ENCODE measurements around the gene PLXNA1. TPM values are rescaled to one million over a fixed set of nuclear protein-coding genes. Genes with fewer than 3 reads are reported as not detected.

PLXNA1 gene
- total RNA-seq, 4 donors from 2014 or later = 19.7 to 27.5 (median 23.9) TPM

DNA sequence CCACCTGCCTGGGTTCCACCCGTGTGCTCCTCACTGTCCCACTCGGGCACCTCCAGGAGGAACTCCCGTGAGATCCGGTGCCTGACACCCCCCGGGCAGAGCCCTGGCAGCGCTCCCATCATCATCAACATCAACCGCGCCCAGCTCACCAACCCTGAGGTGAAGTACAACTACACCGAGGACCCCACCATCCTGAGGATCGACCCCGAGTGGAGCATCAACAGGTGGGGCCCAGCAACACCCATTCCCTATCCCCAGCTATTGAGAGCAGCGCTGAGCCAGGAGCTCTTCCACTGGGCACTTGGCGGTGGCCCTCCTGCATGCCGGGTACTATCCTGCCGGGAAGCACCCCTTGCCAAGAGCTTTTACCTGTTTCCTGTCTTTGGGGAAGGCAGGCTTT lies 33.5 kb downstream of the PLXNA1 start:
- Histone ChIP-seq H3K27ac (no peak overlapping the region), H3K9me3 (no peaks in the 10 kb centered on the region), H3K36me3 (peaks cover 25 to 98% (median 59%) of the 10 kb centered on the region in 3 donors), H3K27me3 (no peaks in the 10 kb centered on the region), H3K4me1 (peaks cover 0 to 31% (median 6%) of the 10 kb centered on the region in 3 donors), H3K4me3 (no peak overlapping the region)
- DNase-seq = no peak
- intact Hi-C loops (cut with DNase I) = no loop called here
- TF ChIP-seq, protein P1, sequence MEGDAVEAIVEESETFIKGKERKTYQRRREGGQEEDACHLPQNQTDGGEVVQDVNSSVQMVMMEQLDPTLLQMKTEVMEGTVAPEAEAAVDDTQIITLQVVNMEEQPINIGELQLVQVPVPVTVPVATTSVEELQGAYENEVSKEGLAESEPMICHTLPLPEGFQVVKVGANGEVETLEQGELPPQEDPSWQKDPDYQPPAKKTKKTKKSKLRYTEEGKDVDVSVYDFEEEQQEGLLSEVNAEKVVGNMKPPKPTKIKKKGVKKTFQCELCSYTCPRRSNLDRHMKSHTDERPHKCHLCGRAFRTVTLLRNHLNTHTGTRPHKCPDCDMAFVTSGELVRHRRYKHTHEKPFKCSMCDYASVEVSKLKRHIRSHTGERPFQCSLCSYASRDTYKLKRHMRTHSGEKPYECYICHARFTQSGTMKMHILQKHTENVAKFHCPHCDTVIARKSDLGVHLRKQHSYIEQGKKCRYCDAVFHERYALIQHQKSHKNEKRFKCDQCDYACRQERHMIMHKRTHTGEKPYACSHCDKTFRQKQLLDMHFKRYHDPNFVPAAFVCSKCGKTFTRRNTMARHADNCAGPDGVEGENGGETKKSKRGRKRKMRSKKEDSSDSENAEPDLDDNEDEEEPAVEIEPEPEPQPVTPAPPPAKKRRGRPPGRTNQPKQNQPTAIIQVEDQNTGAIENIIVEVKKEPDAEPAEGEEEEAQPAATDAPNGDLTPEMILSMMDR (IDR thresholded peaks at IDR 0.05) = no peak
- no peak for TF ChIP-seq POLR2A (IDR thresholded peaks at IDR 0.05)
- 66 to 89% methylated on average over 2 to 4 of the region's 15 CpGs for WGBS, 2 donors

DNA sequence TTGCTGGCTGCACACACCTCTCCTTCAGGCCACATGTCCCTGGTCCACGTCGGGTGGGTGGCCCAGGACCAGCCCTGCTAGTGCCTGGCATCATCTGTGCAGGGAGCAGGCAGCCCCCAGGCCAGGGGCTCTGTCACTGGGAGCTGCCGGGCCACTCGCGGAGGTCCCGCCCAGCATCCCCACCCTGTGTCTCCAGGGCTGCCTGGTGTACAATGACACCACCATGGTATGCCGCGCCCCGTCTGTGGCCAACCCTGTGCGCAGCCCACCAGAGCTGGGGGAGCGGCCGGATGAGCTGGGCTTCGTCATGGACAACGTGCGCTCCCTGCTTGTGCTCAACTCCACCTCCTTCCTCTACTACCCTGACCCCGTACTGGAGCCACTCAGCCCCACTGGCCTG lies 34.3 kb downstream of the PLXNA1 start:
- H3K36me3 ChIP-seq = peaks cover 31 to 98% (median 55%) of the 10 kb centered on the region in 3 donors
- intact Hi-C loops (cut with DNase I) = no loop called here
- H3K4me1 ChIP-seq = peaks cover 0 to 31% (median 6%) of the 10 kb centered on the region in 3 donors
- TF ChIP-seq POLR2A (IDR thresholded peaks at IDR 0.05) = no peak
- TF ChIP-seq, protein P1 (IDR thresholded peaks at IDR 0.05) = no peak
- no peaks in the 10 kb centered on the region for H3K27me3 ChIP-seq
- no peak for DNase-seq
- H3K9me3 ChIP-seq = no peaks in the 10 kb centered on the region
- WGBS, 2 donors = 100% methylated on average over 1 of the region's 16 CpGs; no CpG with 5 or more reads in 1 of the 2 donors
- H3K4me3 ChIP-seq = no peak overlapping the region
- no peak overlapping the region for H3K27ac ChIP-seq

DNA sequence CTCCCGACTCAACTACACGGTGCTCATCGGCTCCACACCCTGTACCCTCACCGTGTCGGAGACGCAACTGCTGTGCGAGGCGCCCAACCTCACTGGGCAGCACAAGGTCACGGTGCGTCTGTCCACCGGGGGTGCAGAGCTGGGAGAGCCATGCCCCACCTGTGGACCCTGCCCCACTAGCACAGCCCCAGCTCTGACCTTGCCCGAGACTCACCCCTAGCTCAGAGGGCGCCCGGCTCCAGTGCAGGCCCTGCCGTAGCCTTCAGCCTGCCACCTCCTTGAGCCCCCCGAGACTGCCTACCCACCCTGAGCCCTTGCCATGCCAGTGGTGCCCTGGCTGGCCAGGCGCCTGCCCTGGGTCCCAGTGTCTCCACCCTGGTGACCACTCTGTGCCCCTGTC lies 34.9 kb downstream of the PLXNA1 start:
- H3K36me3 ChIP-seq = peaks cover 36 to 98% (median 55%) of the 10 kb centered on the region in 3 donors
- no peak for DNase-seq
- H3K27me3 ChIP-seq = no peaks in the 10 kb centered on the region
- WGBS, 2 donors = 96% methylated on average over 4 of the region's 17 CpGs; no CpG with 5 or more reads in 1 of the 2 donors
- intact Hi-C loops (cut with DNase I) = no loop called here
- no peak for TF ChIP-seq POLR2A (IDR thresholded peaks at IDR 0.05)
- TF ChIP-seq, protein P1 (IDR thresholded peaks at IDR 0.05) = no peak
- no peaks in the 10 kb centered on the region for H3K9me3 ChIP-seq
- H3K4me1 ChIP-seq = peaks cover 0 to 31% (median 6%) of the 10 kb centered on the region in 3 donors
- no peak overlapping the region for H3K4me3 ChIP-seq
- H3K27ac ChIP-seq = no peak overlapping the region

DNA sequence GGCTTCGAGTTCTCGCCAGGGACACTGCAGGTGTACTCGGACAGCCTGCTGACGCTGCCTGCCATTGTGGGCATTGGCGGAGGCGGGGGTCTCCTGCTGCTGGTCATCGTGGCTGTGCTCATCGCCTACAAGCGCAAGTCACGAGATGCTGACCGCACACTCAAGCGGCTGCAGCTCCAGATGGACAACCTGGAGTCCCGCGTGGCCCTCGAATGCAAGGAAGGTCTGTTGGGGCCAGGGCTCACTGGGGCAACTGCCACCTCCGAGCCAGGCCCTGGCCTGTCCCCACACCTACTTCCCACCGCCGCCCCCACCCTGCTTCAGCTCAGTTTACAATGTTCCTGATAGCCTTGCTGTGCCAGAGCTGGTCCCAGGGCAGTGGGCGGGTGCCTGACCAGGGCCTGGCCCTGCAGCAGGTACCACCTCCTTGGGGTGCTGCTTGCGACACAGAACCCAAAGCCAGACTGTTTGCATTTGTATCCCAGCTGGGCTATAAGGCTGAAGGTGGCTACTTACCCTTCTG lies 35.5 kb downstream of the PLXNA1 start:
- 100% methylated on average over 8 of the region's 20 CpGs; no CpG with 5 or more reads in 1 of the 2 donors for WGBS, 2 donors
- Histone ChIP-seq H3K9me3 (no peaks in the 10 kb centered on the region), H3K27ac (no peak overlapping the region), H3K4me1 (peaks cover 0 to 31% (median 6%) of the 10 kb centered on the region in 3 donors), H3K27me3 (no peaks in the 10 kb centered on the region), H3K4me3 (no peak overlapping the region), H3K36me3 (peaks cover 36 to 98% (median 53%) of the 10 kb centered on the region in 3 donors)
- TF ChIP-seq POLR2A (IDR thresholded peaks at IDR 0.05) = no peak
- TF ChIP-seq, protein P1 (IDR thresholded peaks at IDR 0.05) = no peak
- intact Hi-C loops (cut with DNase I) = no loop called here
- no peak for DNase-seq

DNA sequence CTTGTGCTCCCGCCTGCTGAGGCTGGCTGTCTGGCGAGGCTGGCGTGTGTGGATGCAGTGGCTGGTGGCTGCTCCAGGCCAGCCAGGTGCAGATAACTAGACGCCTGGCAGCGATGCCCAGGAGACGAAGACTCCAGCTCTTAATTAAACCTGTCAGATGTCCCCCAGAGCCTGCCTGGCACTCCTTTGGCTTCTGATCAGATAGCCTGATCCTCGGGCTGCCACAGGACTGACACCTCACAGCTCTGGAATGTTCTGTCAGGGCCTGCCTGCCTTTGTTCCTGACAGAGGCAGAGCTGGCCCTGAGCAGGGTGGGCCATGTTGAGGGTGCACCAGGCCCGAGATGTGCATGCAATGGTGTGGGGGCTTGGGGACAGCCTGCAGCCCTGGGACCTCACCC lies 36.5 kb downstream of the PLXNA1 start:
- H3K4me3 ChIP-seq = no peak overlapping the region
- H3K27ac ChIP-seq = peak overlapping the region in 1 of 4 donors; percentile 21
- no peaks in the 10 kb centered on the region for H3K27me3 ChIP-seq
- intact Hi-C loops (cut with DNase I) = no loop called here
- no peaks in the 10 kb centered on the region for H3K9me3 ChIP-seq
- WGBS, 2 donors = no CpG with 5 or more reads among the region's 8 CpGs
- TF ChIP-seq POLR2A (IDR thresholded peaks at IDR 0.05) = no peak
- TF ChIP-seq, protein P1 (IDR thresholded peaks at IDR 0.05) = no peak
- H3K36me3 ChIP-seq = peaks cover 36 to 98% (median 51%) of the 10 kb centered on the region in 3 donors
- peaks cover 0 to 31% (median 6%) of the 10 kb centered on the region in 3 donors for H3K4me1 ChIP-seq
- DNase-seq = no peak

All from esophagus squamous epithelium (tissue), 5 donors.